Panc1 (cell line): ENCODE measurements around the gene NRG2.

Source experiments
- CTCF ChIP-seq: fragments of 450-650 bp; IDR thresholded peaks from 2 replicates; pipeline ENCODE4 v1.5.1; 2017; ENCODE audit warnings: mild to moderate bottlenecking
- POLR2AphosphoS5 ChIP-seq: IDR thresholded peaks from 2 replicates; pipeline ENCODE4 v1.6.1; 2012; ENCODE audit warnings: mild to moderate bottlenecking, low read depth, low read length, moderate library complexity
- REST ChIP-seq, 2 experiments: IDR thresholded peaks; 2 replicates each; pipeline ENCODE4 v1.6.1; 2011 to 2012; ENCODE audit warnings: low read depth in 2 of 2, control low read depth in 1 of 2, low read length in 1 of 2, mild to moderate bottlenecking in 1 of 2, moderate library complexity in 1 of 2; ENCODE audit not compliant: insufficient read depth in 1 of 2
- TCF7L2 ChIP-seq: IDR thresholded peaks from 2 replicates; pipeline ENCODE4 v1.6.1; 2011; ENCODE audit warnings: mild to moderate bottlenecking, low read depth, low read length, inconsistent platforms

GRCh38 chr5:139803978-139804377, 239.1 kb downstream of the NRG2 start:
- no peak for TF ChIP-seq CTCF
- TF ChIP-seq TCF7L2 = no peak
- TF ChIP-seq REST (IDR thresholded peaks at IDR 0.05; ENCODE audit: insufficient read depth in 1 of 2, low read depth in 2 of 2, low read length in 1 of 2) = no peak
- TF ChIP-seq POLR2AphosphoS5 = no peak
